Adrenal gland (tissue), 12 donors: ENCODE measurements around the gene OR9Q1. TPM values are rescaled to one million over a fixed set of nuclear protein-coding genes. Genes with fewer than 3 reads are reported as not detected.

Source experiments
- DNase-seq, 7 donors: peaks; one replicate each; pipeline ENCODE4 v3.0.0-alpha.2; 2019 to 2020
- H3K27ac ChIP-seq, 5 donors: fragments of 200-600 bp; sonication (generic) in 4 of 5; 1 replicate in 3 of 5; 2 replicates in 2 of 5; pipeline versions ENCODE4 v1.5.1 to v1.8.0; 2016 to 2020; ENCODE audit warnings: mild to moderate bottlenecking in 1 of 5
- H3K27me3 ChIP-seq: fragments of 200-600 bp; 2 replicates; pipeline ENCODE4 v1.8.0; 2021
- H3K36me3 ChIP-seq, 2 donors: fragments of 200-600 bp; replicated peaks in 1 of 2; 1 replicate in 1 of 2; 2 replicates in 1 of 2; pipeline versions ENCODE4 v1.5.1 to v1.8.0; 2018 to 2022
- H3K4me1 ChIP-seq, 2 donors: fragments of 200-600 bp; replicated peaks in 1 of 2; 1 replicate in 1 of 2; 2 replicates in 1 of 2; pipeline versions ENCODE4 v1.5.1 to v1.8.0; 2018 to 2021
- H3K4me3 ChIP-seq, 4 donors: fragments of 200-600 bp; sonication (generic) in 3 of 4; one replicate each; pipeline ENCODE4 v1.5.1; 2016 to 2018
- H3K9me3 ChIP-seq, 3 donors: fragments of 200-600 bp; sonication (generic) in 1 of 3; replicated peaks in 1 of 3; 1 replicate in 2 of 3; 2 replicates in 1 of 3; pipeline versions ENCODE4 v1.5.1 to v1.8.0; 2016 to 2021
- CTCF ChIP-seq, 6 experiments: fragments of 450-650 bp in 4 of 6; fragments of 200-600 bp in 2 of 6; sonication (generic) in 1 of 6; IDR thresholded peaks; 1 replicate in 5 of 6; 2 replicates in 1 of 6; pipeline versions ENCODE4 v1.5.1 to v1.8.0; 2016 to 2021; ENCODE audit warnings: antibody characterized with exemption in 6 of 6, mild to moderate bottlenecking in 2 of 6, moderate library complexity in 1 of 6
- POLR2A ChIP-seq, 2 donors: fragments of 450-650 bp; IDR thresholded peaks; one replicate each; pipeline ENCODE4 v1.6.1; 2017; ENCODE audit warnings: antibody characterized with exemption in 2 of 2, mild to moderate bottlenecking in 2 of 2, moderate library complexity in 1 of 2
- WGBS, 4 donors: extraction: QIAGEN DNeasy Blood & Tissue Kit in 2 of 4; methylation state at CpG; one replicate each; pipeline versions ENCODE4 v1.1.5 to v1.1.7; 2013 to 2017; 5-methylcytosine and 5-hydroxymethylcytosine counted together
- intact Hi-C, 2 donors: fragments of 100-400 bp; cut with DNase I; formaldehyde crosslinking; loops; one replicate each; pipeline versions ENCODE4 v1.14.1 to v1.15.0; 2022 to 2023
- polyA plus RNA-seq, 3 donors: library from polyadenylated mRNA; stranded (reverse); fragments of 200-250 nt in 2 of 3; fragments of 350-450 nt in 1 of 3; fragmentation: Illumina TruSeq in 1 of 3; extraction: RNeasy Lipid Tissue Mini Kit (QIAGEN cat#74804) in 1 of 3; gene quantifications; one replicate each; pipeline ENCODE4 v1.2.3, GENCODE V29; 2013 to 2014
- total RNA-seq, 9 donors: library from RNA; depleted of rRNA in 4 of 9; stranded (reverse); fragments of >200 nt in 4 of 9; fragments of 120-200 nt in 1 of 9; fragmentation: NEBNext Ultra II Directional in 1 of 9; extraction: Animal tissue kit (Norgen Biotek cat#: 25700) in 1 of 9; gene quantifications; one replicate each; pipeline versions ENCODE4 v1.1.0 to v1.2.4, GENCODE V29; 2013 to 2023
- donor health status: healthy with polysubstance abuse.
- donor health status: Bipolar disorder and iron deficiency.
- donor health status: DM: yes; HTN: yes; CAD: no.
- donor health status: DM: no; HTN: no; CAD: no.
- donor health status: DM: no; HTN: no; CAD: no.
- donor health status: DM: yes; HTN: yes; CAD: no.

Gene OR9Q1
- total and polyA plus RNA-seq, 12 donors = not detected

GRCh38 chr11:58046231-58046630 is 22.6 kb downstream of the OR9Q1 start:
- no peaks in the 10 kb centered on the region for H3K27me3 ChIP-seq
- TF ChIP-seq POLR2A (IDR thresholded peaks at IDR 0.05) (no peak), CTCF (IDR thresholded peaks at IDR 0.05) (no peak)
- WGBS, 4 donors = 52 to 66% (median 56%) methylated on average over 3 of the region's 3 CpGs
- H3K27ac ChIP-seq = no peak overlapping the region
- no peaks in the 10 kb centered on the region for H3K36me3 ChIP-seq
- DNase-seq = no peak
- intact Hi-C loops = no loop called here
- no peak overlapping the region for H3K4me3 ChIP-seq
- H3K9me3 ChIP-seq = no peaks in the 10 kb centered on the region
- no peaks in the 10 kb centered on the region for H3K4me1 ChIP-seq

GRCh38 chr11:58047818-58048217 is 24.1 kb downstream of the OR9Q1 start:
- Histone ChIP-seq H3K27me3 (no peaks in the 10 kb centered on the region), H3K4me3 (no peak overlapping the region), H3K27ac (no peak overlapping the region), H3K36me3 (no peaks in the 10 kb centered on the region), H3K4me1 (no peaks in the 10 kb centered on the region), H3K9me3 (no peaks in the 10 kb centered on the region)
- TF ChIP-seq CTCF (IDR thresholded peaks at IDR 0.05) (no peak), POLR2A (IDR thresholded peaks at IDR 0.05) (no peak)
- no peak for DNase-seq
- intact Hi-C loops = no loop called here
- 68 to 81% (median 78%) methylated on average over 3 of the region's 3 CpGs for WGBS, 4 donors

GRCh38 chr11:58055806-58056401 is 32.2 kb downstream of the OR9Q1 start:
- WGBS, 4 donors = 63 to 92% (median 86%) methylated on average over 1 of the region's 1 CpG
- H3K9me3 ChIP-seq = no peaks in the 10 kb centered on the region
- TF ChIP-seq POLR2A (IDR thresholded peaks at IDR 0.05) (no peak), CTCF (IDR thresholded peaks at IDR 0.05) (no peak)
- no peak for DNase-seq
- no peak overlapping the region for H3K27ac ChIP-seq
- no peak overlapping the region for H3K4me3 ChIP-seq
- H3K4me1 ChIP-seq = no peaks in the 10 kb centered on the region
- no peaks in the 10 kb centered on the region for H3K36me3 ChIP-seq
- intact Hi-C loops = no loop called here
- H3K27me3 ChIP-seq = no peaks in the 10 kb centered on the region

GRCh38 chr11:58057481-58057880 is 33.8 kb downstream of the OR9Q1 start:
- TF ChIP-seq POLR2A (IDR thresholded peaks at IDR 0.05) (no peak), CTCF (IDR thresholded peaks at IDR 0.05) (no peak)
- no peak overlapping the region for H3K4me3 ChIP-seq
- intact Hi-C loops = no loop called here
- no peaks in the 10 kb centered on the region for H3K27me3 ChIP-seq
- H3K4me1 ChIP-seq = no peaks in the 10 kb centered on the region
- no peak for DNase-seq
- WGBS, 4 donors = 67 to 89% (median 82%) methylated on average over 3 of the region's 3 CpGs
- no peaks in the 10 kb centered on the region for H3K36me3 ChIP-seq
- no peak overlapping the region for H3K27ac ChIP-seq
- no peaks in the 10 kb centered on the region for H3K9me3 ChIP-seq
